ENCODE data around the gene SETD2.
A peak's percentile ranks its signal among the peaks of the same experiment; 100 is the strongest.

SETD2 gene

DNA sequence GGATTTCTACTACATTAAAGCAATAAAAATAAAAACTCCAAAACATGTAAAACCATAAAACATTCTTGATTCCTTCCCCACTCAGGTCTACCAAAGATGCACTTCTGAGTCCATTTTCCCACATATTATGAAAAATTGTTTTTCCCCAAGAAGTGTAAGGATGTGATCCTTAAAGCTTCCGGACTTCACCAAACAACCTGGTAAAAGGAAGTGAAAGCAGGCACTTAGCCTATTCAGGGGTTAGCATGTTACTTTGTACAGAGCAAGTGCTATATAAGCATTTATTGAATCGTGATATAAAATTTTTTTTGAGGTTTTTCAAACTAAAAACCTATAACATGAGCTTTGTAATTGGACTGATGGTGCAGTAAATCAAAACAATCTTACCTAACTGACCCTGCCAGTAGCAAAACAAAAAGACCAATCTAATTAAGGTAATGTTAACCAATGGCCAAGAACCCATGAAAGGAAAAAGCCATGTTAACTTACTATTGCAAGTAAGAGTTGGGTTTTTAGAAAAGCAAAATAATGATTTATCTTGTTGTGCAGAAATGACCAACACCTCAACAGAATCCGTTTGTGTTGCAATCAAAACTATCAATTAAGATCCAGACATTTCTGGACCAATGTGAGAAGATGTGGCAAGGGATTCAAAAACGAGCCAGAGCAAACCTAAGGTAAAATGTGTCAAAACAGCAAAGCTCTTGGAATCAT, 1.8 kb downstream of the SETD2 start:
- no peak for DNase-seq (ENCODE audit: insufficient read length, low spot score)
- TF ChIP-seq CTCF (IDR thresholded peaks at IDR 0.05; ENCODE audit: insufficient read depth, missing control alignments), result no peak
- FAIRE-seq, result no peak

DNA sequence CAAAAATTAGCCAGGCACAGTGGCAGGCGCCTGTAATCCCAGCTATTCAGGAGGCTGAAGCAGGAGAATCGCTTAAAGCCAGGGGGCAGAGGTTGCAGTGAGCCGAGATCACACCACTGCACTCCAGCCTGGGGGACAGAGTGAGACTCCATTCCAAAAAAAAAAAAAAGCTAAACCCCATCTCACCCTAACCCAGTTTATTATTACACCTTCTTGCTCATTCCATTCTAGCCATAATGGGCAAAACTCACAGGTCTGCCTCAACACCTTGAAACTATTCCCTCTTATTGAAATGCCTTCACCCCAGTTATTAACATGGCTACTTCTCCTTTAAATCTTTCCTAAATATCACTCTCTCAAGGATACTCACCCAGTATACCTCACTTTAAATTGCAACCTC, 4.1 kb downstream of the SETD2 start:
- DNase-seq (ENCODE audit: insufficient read length, low spot score), result no peak
- no peak for TF ChIP-seq CTCF (IDR thresholded peaks at IDR 0.05; ENCODE audit: insufficient read depth, missing control alignments)
- no peak for FAIRE-seq

DNA sequence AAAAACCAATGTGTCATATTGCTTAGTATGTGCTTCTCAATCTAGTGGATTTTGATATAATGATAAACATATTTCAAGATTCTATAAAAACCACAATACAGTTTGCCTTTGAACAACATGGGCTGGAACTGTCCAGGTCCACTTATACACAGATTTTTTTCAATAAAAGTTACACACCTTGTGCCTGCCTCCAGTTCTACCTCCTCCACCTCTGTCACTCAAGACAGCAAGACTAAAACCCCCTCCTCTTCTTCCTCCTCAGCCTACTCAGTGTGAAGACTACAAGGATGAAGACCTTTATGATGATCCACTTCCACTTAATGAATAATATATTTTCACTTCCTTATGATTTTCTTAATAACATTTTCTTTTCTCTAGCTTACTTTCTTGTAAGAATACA, 5.7 kb downstream of the SETD2 start:
- TF ChIP-seq CTCF (IDR thresholded peaks at IDR 0.05; ENCODE audit: insufficient read depth, missing control alignments), result no peak
- DNase-seq (ENCODE audit: insufficient read length, low spot score) (no peak), FAIRE-seq (no peak)

GRCh38 chr3:47156396-47156795, 7.5 kb downstream of the SETD2 start:
- no peak for TF ChIP-seq CTCF (IDR thresholded peaks at IDR 0.05; ENCODE audit: insufficient read depth, missing control alignments)
- no peak for DNase-seq (ENCODE audit: insufficient read length, low spot score)
- FAIRE-seq, result no peak

- FAIRE-seq, result no peak
- TF ChIP-seq CTCF (IDR thresholded peaks at IDR 0.05; ENCODE audit: insufficient read depth, missing control alignments), result no peak
- no peak for DNase-seq (ENCODE audit: insufficient read length, low spot score)
Measured at GRCh38 chr3:47152578-47152977, 11.3 kb downstream of the SETD2 start.

DNA sequence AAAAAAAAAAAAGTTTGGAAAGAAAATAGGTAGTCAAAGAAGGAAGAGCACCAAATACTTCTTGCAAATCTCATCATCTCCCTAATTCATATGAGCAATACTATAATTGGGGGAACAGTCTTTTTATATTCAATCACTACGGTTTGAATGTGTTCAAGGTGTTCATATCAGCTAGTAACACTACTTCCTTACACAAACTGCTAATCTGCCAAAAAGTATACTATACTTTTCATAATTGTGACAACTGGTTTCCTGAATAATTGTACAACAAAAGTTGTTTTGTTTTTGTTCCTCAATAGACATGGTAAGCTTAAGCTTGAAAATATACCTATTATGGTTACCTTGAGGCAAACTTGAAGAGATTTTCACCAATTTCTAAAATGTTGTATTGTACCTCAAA, 12.1 kb downstream of the SETD2 start:
- FAIRE-seq, result peak; percentile 35
- TF ChIP-seq CTCF (IDR thresholded peaks at IDR 0.05; ENCODE audit: insufficient read depth, missing control alignments), result no peak
- DNase-seq (ENCODE audit: insufficient read length, low spot score), result no peak

DNA sequence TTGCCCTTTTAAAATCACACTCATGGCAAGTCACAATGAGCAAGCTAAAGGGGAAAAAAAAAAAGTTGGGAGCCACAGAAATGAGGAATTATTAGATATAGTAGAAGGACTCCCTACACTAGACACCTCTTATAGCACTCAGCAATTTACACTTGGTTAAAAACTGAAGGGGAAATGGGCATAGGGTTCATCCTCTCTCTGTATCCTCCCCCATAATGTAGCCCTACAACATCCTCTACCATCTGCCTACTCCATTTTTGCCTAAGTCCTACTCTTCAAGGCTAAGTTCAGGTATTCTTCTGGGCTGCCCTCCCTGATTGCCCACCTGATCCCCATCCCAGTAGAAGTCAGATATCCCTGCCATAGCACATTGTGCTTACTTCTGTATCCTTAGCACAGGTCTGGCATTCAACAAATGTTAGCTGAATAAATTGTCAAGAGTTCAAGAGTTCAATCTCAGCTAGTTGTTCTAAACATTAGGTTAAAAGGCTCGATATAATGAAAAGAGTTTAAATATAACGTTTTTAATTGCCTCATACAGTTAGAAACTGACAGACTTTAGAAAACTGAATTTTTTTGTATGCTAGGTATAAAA, 14.5 kb downstream of the SETD2 start:
- no peak for FAIRE-seq
- DNase-seq (ENCODE audit: insufficient read length, low spot score), result no peak
- no peak for TF ChIP-seq CTCF (IDR thresholded peaks at IDR 0.05; ENCODE audit: insufficient read depth, missing control alignments)

All from D721Med (cell line).